Smooth muscle cell (in vitro differentiated cells): Measurements from ENCODE around the gene CNMD. TPM values are rescaled to one million over a fixed set of nuclear protein-coding genes. Genes with fewer than 3 reads are reported as not detected.

Experiments
- DNase-seq: peaks from one replicate; lab custom pipeline; 2025; ENCODE audit not compliant: unreplicated experiment; lab: John Stamatoyannopoulos, UW
- H2AFZ ChIP-seq: fragments of 200-600 bp; sonication (generic); 2 replicates; pipeline ENCODE4 v1.6.0; 2016; ENCODE audit warnings: antibody characterized with exemption, low read depth, mild to moderate bottlenecking
- H3F3A ChIP-seq: fragments of 200-600 bp; sonication (generic); 2 replicates; pipeline ENCODE4 v1.6.0; 2017; ENCODE audit warnings: antibody characterized with exemption, low read depth
- H3K27ac ChIP-seq: fragments of 200-600 bp; sonication (generic); 2 replicates; pipeline ENCODE4 v1.5.1; 2016; ENCODE audit warnings: low read depth, mild to moderate bottlenecking
- H3K27me3 ChIP-seq: fragments of 200-600 bp; sonication (generic); 2 replicates; pipeline ENCODE4 v1.6.1; 2016; ENCODE audit warnings: low read depth, mild to moderate bottlenecking
- H3K36me3 ChIP-seq: fragments of 200-600 bp; sonication (generic); 2 replicates; pipeline ENCODE4 v1.5.1; 2016; ENCODE audit warnings: low read depth
- H3K4me1 ChIP-seq: fragments of 200-600 bp; sonication (generic); 2 replicates; pipeline ENCODE4 v1.5.1; 2016; ENCODE audit warnings: low read depth
- H3K4me2 ChIP-seq: fragments of 200-600 bp; sonication (generic); 2 replicates; pipeline ENCODE4 v1.6.0; 2016; ENCODE audit warnings: mild to moderate bottlenecking
- H3K4me3 ChIP-seq: fragments of 200-600 bp; sonication (generic); 2 replicates; pipeline ENCODE4 v1.5.1; 2016; ENCODE audit warnings: mild to moderate bottlenecking
- H3K79me2 ChIP-seq: fragments of 200-600 bp; sonication (generic); 2 replicates; pipeline ENCODE4 v1.6.0; 2016; ENCODE audit warnings: low read depth, mild to moderate bottlenecking
- H3K9ac ChIP-seq: fragments of 200-600 bp; sonication (generic); 2 replicates; pipeline ENCODE4 v1.6.0; 2016; ENCODE audit warnings: low read depth
- H3K9me3 ChIP-seq: fragments of 200-600 bp; sonication (generic); replicated peaks from 2 replicates; pipeline ENCODE4 v1.5.1; 2016; ENCODE audit warnings: low read depth
- H4K20me1 ChIP-seq: fragments of 200-600 bp; sonication (generic); 2 replicates; pipeline ENCODE4 v1.6.0; 2016; ENCODE audit warnings: low read depth
- CTCF ChIP-seq: fragments of 200-600 bp; sonication (generic); IDR thresholded peaks from 2 replicates; pipeline ENCODE4 v1.5.1; 2017; ENCODE audit warnings: borderline replicate concordance, mild to moderate bottlenecking, antibody characterized with exemption; ENCODE audit not compliant: insufficient read depth, poor library complexity, severe bottlenecking
- WGBS: methylation state at CpG from one replicate; pipeline ENCODE4 v1.1.7; 2016; ENCODE audit warnings: low lambda C conversion rate; 5-methylcytosine and 5-hydroxymethylcytosine counted together
- polyA plus RNA-seq: library from polyadenylated mRNA; unstranded; fragments of >200 nt; fragmentation: Nextera tagmentation; extraction: Ambion mirVana; gene quantifications from 2 replicates; pipeline ENCODE4 v1.2.1, GENCODE V29; 2016
- total RNA-seq: library from RNA; depleted of rRNA; stranded (reverse); fragments of >200 nt; gene quantifications from 2 replicates; pipeline ENCODE4 v1.2.3, GENCODE V29; 2014

Gene CNMD
- total and polyA plus RNA-seq, 2 experiments from 2014 or later, result not detected

GRCh38 chr13:52673465-52673864 lies 66.2 kb downstream of the CNMD start:
- peaks cover 16% of the 10 kb centered on the region for H3K36me3 ChIP-seq
- H2AFZ ChIP-seq, result no peak overlapping the region
- H3K27me3 ChIP-seq, result no peaks in the 10 kb centered on the region
- H3K9ac ChIP-seq, result no peak overlapping the region
- H3K27ac ChIP-seq, result no peak overlapping the region
- H4K20me1 ChIP-seq, result peaks cover 87% of the 10 kb centered on the region
- H3K4me3 ChIP-seq, result no peak overlapping the region
- peaks cover 21% of the 10 kb centered on the region for H3K79me2 ChIP-seq
- no peaks in the 10 kb centered on the region for H3K9me3 ChIP-seq
- WGBS, result 100% methylated on average over 1 of the region's 1 CpG
- no peak overlapping the region for H3K4me2 ChIP-seq
- no peak for TF ChIP-seq CTCF
- no peaks in the 10 kb centered on the region for H3K4me1 ChIP-seq
- DNase-seq, result no peak
- H3F3A ChIP-seq, result no peaks in the 10 kb centered on the region

- Histone ChIP-seq H3K4me3 (no peak overlapping the region), H3K4me2 (no peak overlapping the region), H3F3A (no peaks in the 10 kb centered on the region), H3K79me2 (peaks cover 16% of the 10 kb centered on the region), H2AFZ (no peak overlapping the region), H3K9me3 (no peaks in the 10 kb centered on the region), H4K20me1 (peaks cover 71% of the 10 kb centered on the region), H3K4me1 (no peaks in the 10 kb centered on the region), H3K36me3 (peaks cover 14% of the 10 kb centered on the region), H3K27ac (no peak overlapping the region), H3K27me3 (no peaks in the 10 kb centered on the region), H3K9ac (no peak overlapping the region)
- no peak for DNase-seq
- 97% methylated on average over 8 of the region's 8 CpGs for WGBS
- no peak for TF ChIP-seq CTCF
Measured at GRCh38 chr13:52670726-52671125, 68.9 kb downstream of the CNMD start.

- Histone ChIP-seq H3K9ac (no peak overlapping the region), H3K4me3 (no peak overlapping the region), H4K20me1 (peaks cover 70% of the 10 kb centered on the region), H3F3A (no peaks in the 10 kb centered on the region), H3K27me3 (no peaks in the 10 kb centered on the region), H3K79me2 (peaks cover 16% of the 10 kb centered on the region), H3K27ac (no peak overlapping the region), H3K4me2 (no peak overlapping the region), H3K36me3 (peaks cover 16% of the 10 kb centered on the region), H2AFZ (no peak overlapping the region), H3K4me1 (no peaks in the 10 kb centered on the region), H3K9me3 (no peaks in the 10 kb centered on the region)
- WGBS, result 95% methylated on average over 2 of the region's 2 CpGs
- no peak for DNase-seq
- no peak for TF ChIP-seq CTCF
Measured at GRCh38 chr13:52669677-52670076, 69.9 kb downstream of the CNMD start.

- Histone ChIP-seq H2AFZ (no peak overlapping the region), H3K27ac (no peak overlapping the region), H3K4me1 (no peaks in the 10 kb centered on the region), H3K79me2 (peaks cover 9% of the 10 kb centered on the region), H4K20me1 (peaks cover 43% of the 10 kb centered on the region), H3K9ac (no peak overlapping the region), H3K4me2 (no peak overlapping the region), H3K27me3 (no peaks in the 10 kb centered on the region), H3F3A (no peaks in the 10 kb centered on the region), H3K4me3 (no peak overlapping the region), H3K36me3 (peaks cover 23% of the 10 kb centered on the region), H3K9me3 (no peaks in the 10 kb centered on the region)
- no peak for DNase-seq
- TF ChIP-seq CTCF, result peak; percentile 50
Measured at GRCh38 chr13:52665325-52665724, 74.3 kb downstream of the CNMD start.
